IPS DF 6.9 (cell line): ENCODE results near the gene GIMAP8.

Experiments
- DNase-seq: peaks from one replicate; pipeline ENCODE4 v3.0.0-alpha.2; 2013; ENCODE audit warnings: low read depth, low spot score
- H3K27ac ChIP-seq: one replicate; pipeline ENCODE4 v1.5.1; 2013; ENCODE audit warnings: low read length, control low read depth
- H3K27me3 ChIP-seq: 2 replicates; pipeline ENCODE4 v1.6.1; 2013; ENCODE audit warnings: mild to moderate bottlenecking, low read length; ENCODE audit not compliant: control insufficient read depth, insufficient read depth
- H3K36me3 ChIP-seq: 2 replicates; pipeline ENCODE4 v1.6.1; 2013; ENCODE audit warnings: low read length; ENCODE audit not compliant: control insufficient read depth, insufficient read depth
- H3K4me1 ChIP-seq: 2 replicates; pipeline ENCODE4 v1.6.1; 2013; ENCODE audit warnings: low read length; ENCODE audit not compliant: control insufficient read depth, insufficient read depth
- H3K4me3 ChIP-seq: 2 replicates; pipeline ENCODE4 v1.5.1; 2013; ENCODE audit warnings: mild to moderate bottlenecking, low read length
- H3K9me3 ChIP-seq: 2 replicates; pipeline ENCODE4 v1.6.1; 2013; ENCODE audit warnings: low read length, inconsistent platforms; ENCODE audit not compliant: control insufficient read depth, insufficient read depth
- WGBS: extraction: QIAGEN DNeasy Blood & Tissue Kit; methylation state at CpG from one replicate; pipeline ENCODE4 v1.1.7; 2013; ENCODE audit warnings: mixed read lengths, missing lambda C conversion rate; ENCODE audit not compliant: insufficient read length, insufficient coverage; 5-methylcytosine and 5-hydroxymethylcytosine counted together

The GIMAP8 gene

GRCh38 chr7:150406312-150406566, 44.2 kb upstream of the GIMAP8 start:
- Histone ChIP-seq H3K27ac (no peak overlapping the region), H3K4me1 (peaks cover 25% of the 10 kb centered on the region), H3K36me3 (peaks cover 9% of the 10 kb centered on the region), H3K27me3 (no peaks in the 10 kb centered on the region), H3K9me3 (no peaks in the 10 kb centered on the region), H3K4me3 (peak overlapping the region; percentile 56; the same call in 1 of the 2 replicates)
- no CpG with 5 or more reads among the region's 2 CpGs for WGBS
- no peak for DNase-seq

GRCh38 chr7:150406567-150407421, 43.6 kb upstream of the GIMAP8 start:
- Histone ChIP-seq H3K36me3 (peaks cover 9% of the 10 kb centered on the region), H3K9me3 (no peaks in the 10 kb centered on the region), H3K27me3 (no peaks in the 10 kb centered on the region), H3K4me3 (no peak overlapping the region), H3K27ac (no peak overlapping the region), H3K4me1 (peaks cover 25% of the 10 kb centered on the region)
- DNase-seq: no peak
- WGBS: no CpG with 5 or more reads among the region's 10 CpGs

- Histone ChIP-seq H3K4me1 (peaks cover 22% of the 10 kb centered on the region), H3K27ac (no peak overlapping the region), H3K9me3 (no peaks in the 10 kb centered on the region), H3K36me3 (peaks cover 9% of the 10 kb centered on the region), H3K27me3 (no peaks in the 10 kb centered on the region), H3K4me3 (no peak overlapping the region)
- DNase-seq: no peak
- WGBS: no CpG with 5 or more reads among the region's 91 CpGs
Observed at GRCh38 chr7:150407588-150408392, 42.6 kb upstream of the GIMAP8 start.

GRCh38 chr7:150408393-150409299, 41.8 kb upstream of the GIMAP8 start:
- peaks cover 9% of the 10 kb centered on the region for H3K36me3 ChIP-seq
- no peaks in the 10 kb centered on the region for H3K27me3 ChIP-seq
- no peak overlapping the region for H3K4me3 ChIP-seq
- WGBS: no CpG with 5 or more reads among the region's 22 CpGs
- H3K4me1 ChIP-seq: peaks cover 14% of the 10 kb centered on the region
- H3K27ac ChIP-seq: no peak overlapping the region
- no peak for DNase-seq
- no peaks in the 10 kb centered on the region for H3K9me3 ChIP-seq

GRCh38 chr7:150409300-150410030, 41.0 kb upstream of the GIMAP8 start:
- no peak overlapping the region for H3K4me3 ChIP-seq
- H3K4me1 ChIP-seq: peaks cover 10% of the 10 kb centered on the region; the same call in 1 of the 2 replicates
- WGBS: no CpG with 5 or more reads among the region's 10 CpGs
- no peak overlapping the region for H3K27ac ChIP-seq
- H3K36me3 ChIP-seq: peaks cover 9% of the 10 kb centered on the region
- no peaks in the 10 kb centered on the region for H3K27me3 ChIP-seq
- DNase-seq: no peak
- H3K9me3 ChIP-seq: no peaks in the 10 kb centered on the region

GRCh38 chr7:150410131-150410530, 40.3 kb upstream of the GIMAP8 start:
- peaks cover 9% of the 10 kb centered on the region for H3K36me3 ChIP-seq
- H3K4me1 ChIP-seq: peaks cover 10% of the 10 kb centered on the region; the same call in 1 of the 2 replicates
- no peak for DNase-seq
- no peaks in the 10 kb centered on the region for H3K9me3 ChIP-seq
- H3K27me3 ChIP-seq: no peaks in the 10 kb centered on the region
- WGBS: no CpG with 5 or more reads among the region's 7 CpGs
- H3K27ac ChIP-seq: no peak overlapping the region
- H3K4me3 ChIP-seq: no peak overlapping the region

- H3K4me1 ChIP-seq: peaks cover 10% of the 10 kb centered on the region; the same call in 1 of the 2 replicates
- DNase-seq: no peak
- no CpG with 5 or more reads among the region's 10 CpGs for WGBS
Observed at GRCh38 chr7:150410680-150411346, 39.6 kb upstream of the GIMAP8 start.

GRCh38 chr7:150411606-150412005, 38.8 kb upstream of the GIMAP8 start:
- H3K27ac ChIP-seq: no peak overlapping the region
- no CpG with 5 or more reads among the region's 11 CpGs for WGBS
- H3K36me3 ChIP-seq: peaks cover 9% of the 10 kb centered on the region
- no peaks in the 10 kb centered on the region for H3K9me3 ChIP-seq
- no peak overlapping the region for H3K4me3 ChIP-seq
- DNase-seq: no peak
- H3K4me1 ChIP-seq: 0 out of 2 replicates have a peak, but pooled peaks cover 5% of the 10 kb centered on the region
- H3K27me3 ChIP-seq: no peaks in the 10 kb centered on the region

More at GRCh38 chr7:150410680-150411346, 39.6 kb upstream of the GIMAP8 start:
- Histone ChIP-seq H3K4me3 (no peak overlapping the region), H3K9me3 (no peaks in the 10 kb centered on the region), H3K27me3 (no peaks in the 10 kb centered on the region), H3K36me3 (peaks cover 9% of the 10 kb centered on the region), H3K27ac (no peak overlapping the region)

GRCh38 chr7:150412016-150412415, 38.4 kb upstream of the GIMAP8 start:
- DNase-seq: no peak
- 0 out of 2 replicates have a peak, but pooled peaks cover 3% of the 10 kb centered on the region for H3K4me1 ChIP-seq
- no peak overlapping the region for H3K27ac ChIP-seq
- H3K27me3 ChIP-seq: no peaks in the 10 kb centered on the region
- no peak overlapping the region for H3K4me3 ChIP-seq
- WGBS: no CpG with 5 or more reads among the region's 11 CpGs
- peaks cover 9% of the 10 kb centered on the region for H3K36me3 ChIP-seq
- H3K9me3 ChIP-seq: no peaks in the 10 kb centered on the region
